ENCODE measurements around the gene NRCAM. TPM values are rescaled to one million over a fixed set of nuclear protein-coding genes. Genes with fewer than 3 reads are reported as not detected.
A peak's percentile ranks its signal among the peaks of the same experiment; 100 is the strongest.

Gene NRCAM
- total and polyA plus RNA-seq, 2 donors (not counting 1 experiment from before 2014, with no cell fraction given) = 0.75 to 4.6 TPM

DNA sequence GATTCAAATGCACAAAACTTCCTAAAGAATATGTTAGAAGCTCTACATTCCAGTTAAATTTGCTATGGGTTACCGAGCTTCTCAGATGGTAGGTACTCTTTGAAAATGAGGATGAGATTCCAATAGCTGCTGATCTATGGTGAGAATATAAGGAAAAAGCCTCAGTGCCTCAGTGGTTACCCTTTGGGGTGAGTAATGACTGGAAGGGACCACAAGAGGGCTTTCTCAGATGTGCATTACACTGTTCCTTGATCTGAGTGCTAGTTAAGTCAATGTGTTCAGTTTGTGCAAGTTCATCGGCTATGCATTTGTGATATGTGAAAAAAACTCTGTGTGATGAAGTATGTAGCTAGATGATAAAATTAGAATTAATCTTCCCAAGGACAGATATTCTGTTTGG, 3.5 kb downstream of the NRCAM start:
- H3K79me2 ChIP-seq (ENCODE audit: control insufficient read depth, insufficient read depth, low read length) = no peaks in the 10 kb centered on the region

DNA sequence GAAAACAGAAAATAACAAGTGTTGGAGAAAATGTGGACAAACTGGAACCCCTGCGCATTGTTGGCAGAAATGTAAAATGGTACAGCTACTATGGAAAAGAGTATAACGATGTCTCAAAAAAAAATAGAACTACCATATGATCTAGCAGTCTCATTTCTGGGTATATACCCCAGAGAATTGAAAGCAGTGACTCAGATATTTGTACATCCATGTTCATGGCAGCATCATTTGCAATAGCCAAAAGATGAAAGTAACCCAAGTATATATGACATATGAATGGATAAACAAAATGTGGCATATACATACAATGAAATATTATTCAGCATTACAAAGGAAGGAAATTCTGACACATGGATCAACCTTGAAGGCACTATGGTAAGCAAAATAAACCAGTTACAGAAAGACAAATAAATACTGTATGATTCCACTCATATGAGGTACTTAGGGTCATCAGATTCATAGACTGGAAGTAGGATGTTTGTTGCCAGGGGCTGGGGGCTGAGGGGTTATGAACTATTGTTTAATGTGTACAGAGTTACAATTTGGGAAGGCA, 4.9 kb downstream of the NRCAM start:
- H3K4me3 Mint-ChIP-seq = no peak overlapping the region
- intact Hi-C loops (cut with micrococcal nuclease) = loop anchor here (5.0 kb wide), 2 partner anchors 64 to 124 kb away; no protein-coding TSS in a partner anchor
- H3K27me3 Mint-ChIP-seq = peaks cover 26% of the 10 kb centered on the region
- CTCF ChIA-PET = no interaction called here
- H3K79me2 ChIP-seq (ENCODE audit: control insufficient read depth, insufficient read depth, low read length) = no peaks in the 10 kb centered on the region
- peaks cover 0 to 34% (median 22%) of the 10 kb centered on the region in 4 experiments for H3K27me3 ChIP-seq (replicated peaks in 1 of 4; ENCODE audit: control extremely low read depth in 1 of 4, control insufficient read depth in 3 of 4, insufficient read depth in 4 of 4, low read length in 3 of 4)
- H3K4me1 Mint-ChIP-seq = peaks cover 23% of the 10 kb centered on the region
- H3K27ac ChIP-seq (ENCODE audit: low read length in 2 of 2) = no peak overlapping the region
- no peaks in the 10 kb centered on the region for H3K36me3 ChIP-seq (replicated peaks in 1 of 2; ENCODE audit: control extremely low read depth in 1 of 2, control insufficient read depth in 1 of 2, extremely low read depth in 1 of 2, insufficient read depth in 2 of 2, low read length in 1 of 2)
- peaks cover 0 to 3% (median 0%) of the 10 kb centered on the region in 3 donors for H3K9me3 ChIP-seq (ENCODE audit: control extremely low read depth in 1 of 3, control insufficient read depth in 2 of 3, insufficient read depth in 1 of 3, low read length in 2 of 3)
- H2AFZ ChIP-seq (ENCODE audit: insufficient read depth, low read depth, low read length, poor library complexity, severe bottlenecking) = no peak overlapping the region
- no CpG with 5 or more reads among the region's 2 CpGs for WGBS (ENCODE audit: insufficient coverage)
- TF ChIP-seq, protein P1, sequence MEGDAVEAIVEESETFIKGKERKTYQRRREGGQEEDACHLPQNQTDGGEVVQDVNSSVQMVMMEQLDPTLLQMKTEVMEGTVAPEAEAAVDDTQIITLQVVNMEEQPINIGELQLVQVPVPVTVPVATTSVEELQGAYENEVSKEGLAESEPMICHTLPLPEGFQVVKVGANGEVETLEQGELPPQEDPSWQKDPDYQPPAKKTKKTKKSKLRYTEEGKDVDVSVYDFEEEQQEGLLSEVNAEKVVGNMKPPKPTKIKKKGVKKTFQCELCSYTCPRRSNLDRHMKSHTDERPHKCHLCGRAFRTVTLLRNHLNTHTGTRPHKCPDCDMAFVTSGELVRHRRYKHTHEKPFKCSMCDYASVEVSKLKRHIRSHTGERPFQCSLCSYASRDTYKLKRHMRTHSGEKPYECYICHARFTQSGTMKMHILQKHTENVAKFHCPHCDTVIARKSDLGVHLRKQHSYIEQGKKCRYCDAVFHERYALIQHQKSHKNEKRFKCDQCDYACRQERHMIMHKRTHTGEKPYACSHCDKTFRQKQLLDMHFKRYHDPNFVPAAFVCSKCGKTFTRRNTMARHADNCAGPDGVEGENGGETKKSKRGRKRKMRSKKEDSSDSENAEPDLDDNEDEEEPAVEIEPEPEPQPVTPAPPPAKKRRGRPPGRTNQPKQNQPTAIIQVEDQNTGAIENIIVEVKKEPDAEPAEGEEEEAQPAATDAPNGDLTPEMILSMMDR (IDR thresholded peaks at IDR 0.05) = no peak
- no peak for TF ChIP-seq EZH2 (IDR thresholded peaks at IDR 0.05; ENCODE audit: borderline replicate concordance, insufficient read depth, low read depth, low read length, poor library complexity, severe bottlenecking)
- DNase-seq = no peak
- no peak for ATAC-seq (ENCODE audit: low read depth)
- H3K4me3 ChIP-seq (ENCODE audit: control extremely low read depth in 1 of 5, extremely low read depth in 1 of 5, insufficient read depth in 1 of 5, low read depth in 2 of 5, low read length in 4 of 5) = no peak overlapping the region
- H3K4me1 ChIP-seq (ENCODE audit: control insufficient read depth in 2 of 2, insufficient read depth in 2 of 2, low read length in 2 of 2) = peaks cover 17 to 21% of the 10 kb centered on the region in 2 donors
- no peak overlapping the region for H3K27ac Mint-ChIP-seq
- H3K9ac ChIP-seq (ENCODE audit: low read length) = no peak overlapping the region
- no peak overlapping the region for H3K4me2 ChIP-seq (replicated peaks; ENCODE audit: low read depth, low read length, poor library complexity, severe bottlenecking)
- H4K20me1 ChIP-seq (ENCODE audit: control insufficient read depth, insufficient read depth, low read length, poor library complexity, severe bottlenecking) = peaks cover 4% of the 10 kb centered on the region
- POLR2A ChIA-PET = no interaction called here
- no peaks in the 10 kb centered on the region for H3K9me3 Mint-ChIP-seq (ENCODE audit: insufficient read depth)

More for the DNA sequence above, 3.5 kb downstream of the NRCAM start:
- peaks cover 31% of the 10 kb centered on the region for H3K4me1 Mint-ChIP-seq
- DNase-seq (peak; percentile 54), ATAC-seq (ENCODE audit: low read depth) (peak; percentile 62)
- H3K27me3 ChIP-seq (replicated peaks in 1 of 4; ENCODE audit: control extremely low read depth in 1 of 4, control insufficient read depth in 3 of 4, insufficient read depth in 4 of 4, low read length in 3 of 4) = peaks cover 0 to 38% (median 29%) of the 10 kb centered on the region in 4 experiments
- ChIA-PET POLR2A (no interaction called here), CTCF (interaction anchor here (0.7 to 6.0 kb wide), 24 partner anchors 10 to 275 kb away, joined by 3 to 58 read pairs (median 5); no protein-coding TSS in a partner anchor)
- no peak overlapping the region for H3K4me3 ChIP-seq (ENCODE audit: control extremely low read depth in 1 of 5, extremely low read depth in 1 of 5, insufficient read depth in 1 of 5, low read depth in 2 of 5, low read length in 4 of 5)
- peaks cover 20 to 30% of the 10 kb centered on the region in 2 donors for H3K4me1 ChIP-seq (ENCODE audit: control insufficient read depth in 2 of 2, insufficient read depth in 2 of 2, low read length in 2 of 2)
- no peak overlapping the region for H2AFZ ChIP-seq (ENCODE audit: insufficient read depth, low read depth, low read length, poor library complexity, severe bottlenecking)
- WGBS (ENCODE audit: insufficient coverage) = 80% methylated on average over 1 of the region's 2 CpGs
- H3K9me3 Mint-ChIP-seq (ENCODE audit: insufficient read depth) = no peaks in the 10 kb centered on the region
- TF ChIP-seq EZH2 (IDR thresholded peaks at IDR 0.05; ENCODE audit: borderline replicate concordance, insufficient read depth, low read depth, low read length, poor library complexity, severe bottlenecking) = no peak
- TF ChIP-seq, protein P1 (IDR thresholded peaks at IDR 0.05) = peak; percentile 82
- no peak overlapping the region for H3K9ac ChIP-seq (ENCODE audit: low read length)
- peaks cover 4% of the 10 kb centered on the region for H4K20me1 ChIP-seq (ENCODE audit: control insufficient read depth, insufficient read depth, low read length, poor library complexity, severe bottlenecking)
- H3K36me3 ChIP-seq (replicated peaks in 1 of 2; ENCODE audit: control extremely low read depth in 1 of 2, control insufficient read depth in 1 of 2, extremely low read depth in 1 of 2, insufficient read depth in 2 of 2, low read length in 1 of 2) = no peaks in the 10 kb centered on the region
- peak overlapping the region; percentile 12 for H3K4me3 Mint-ChIP-seq
- peaks cover 32% of the 10 kb centered on the region for H3K27me3 Mint-ChIP-seq
- no peak overlapping the region for H3K4me2 ChIP-seq (replicated peaks; ENCODE audit: low read depth, low read length, poor library complexity, severe bottlenecking)
- H3K9me3 ChIP-seq (ENCODE audit: control extremely low read depth in 1 of 3, control insufficient read depth in 2 of 3, insufficient read depth in 1 of 3, low read length in 2 of 3) = peaks cover 0 to 3% (median 0%) of the 10 kb centered on the region in 3 donors
- intact Hi-C loops (cut with micrococcal nuclease) = loop anchor here (1.0 to 5.0 kb wide), 4 partner anchors 16 to 125 kb away; no protein-coding TSS in a partner anchor
- no peak overlapping the region for H3K27ac ChIP-seq (ENCODE audit: low read length in 2 of 2)
- no peak overlapping the region for H3K27ac Mint-ChIP-seq

Data from B cell (primary cell).